Left renal cortex interstitium (tissue), 4 donors: Measurements from ENCODE around the gene JPH3. TPM values are rescaled to one million over a fixed set of nuclear protein-coding genes. Genes with fewer than 3 reads are reported as not detected.
"Not testable (repeated sequence)": the region's sequence is repeated elsewhere in the genome, so short reads cannot be mapped to it uniquely, and the experiment has no call there.

Source experiments
- DNase-seq, 4 donors: peaks; one replicate each; pipeline ENCODE4 v3.0.0-alpha.2; 2013; ENCODE audit warnings: low read depth in 4 of 4, low spot score in 2 of 4, missing footprints in 1 of 4
- polyA plus RNA-seq, 4 donors: library from polyadenylated mRNA; unstranded; fragments of 120-200 nt; gene quantifications; one replicate each; pipeline ENCODE4 v1.2.1, GENCODE V29; 2013; ENCODE audit not compliant: insufficient read length in 4 of 4

The JPH3 gene
- polyA plus RNA-seq, 4 donors = 0.49 to 1.3 (median 0.91) TPM

DNA sequence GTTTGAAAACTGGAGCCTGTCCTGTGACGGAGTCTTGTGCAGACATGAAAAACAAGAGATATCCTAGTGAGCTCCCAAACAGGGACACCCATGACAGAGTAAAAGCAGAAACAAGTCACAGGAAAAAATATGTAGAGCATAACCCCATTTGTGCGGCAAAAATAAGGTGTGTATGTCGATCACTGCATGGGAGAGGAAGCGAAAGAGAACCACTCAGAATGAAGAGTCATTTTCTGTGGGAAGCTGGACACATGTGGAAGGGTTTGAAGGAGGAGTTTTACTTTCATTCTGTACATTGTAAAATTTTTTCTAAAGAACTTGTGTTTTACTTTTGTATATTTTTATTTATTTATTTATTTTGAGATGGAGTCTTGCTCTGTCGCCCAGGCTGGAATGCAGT lies 72.1 kb downstream of the JPH3 start:
- DNase-seq = no peak

DNA sequence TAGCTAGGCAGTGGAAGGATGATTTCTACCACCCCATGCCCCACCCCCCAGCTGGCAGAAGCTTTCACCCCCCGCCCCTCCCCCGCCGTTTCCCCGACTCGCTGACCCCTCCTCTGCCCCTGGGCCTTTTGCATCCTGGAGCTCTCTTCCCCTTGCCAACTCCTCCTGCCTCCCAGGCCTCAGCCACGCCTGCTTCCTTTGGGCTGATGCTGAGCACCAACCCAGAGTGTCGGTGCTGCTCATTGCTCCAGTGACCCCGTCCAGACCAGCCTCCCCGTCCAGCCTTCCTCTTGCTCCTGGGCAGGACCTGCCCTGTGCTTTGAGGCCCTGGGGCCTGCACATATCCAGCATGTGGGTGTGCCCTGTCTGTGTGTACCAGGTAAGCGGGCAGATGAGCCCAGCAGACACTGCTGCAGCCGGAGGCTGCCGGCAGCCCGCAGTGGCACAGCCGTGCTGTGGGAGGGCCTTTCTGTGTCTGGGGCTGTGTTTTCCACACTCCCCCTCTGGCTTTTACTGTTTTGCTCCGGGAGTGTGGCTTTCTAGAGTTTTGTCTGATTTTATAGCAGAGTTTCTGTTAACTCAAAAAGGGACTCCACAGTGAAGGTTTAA lies 72.9 kb downstream of the JPH3 start:
- no peak for DNase-seq

DNA sequence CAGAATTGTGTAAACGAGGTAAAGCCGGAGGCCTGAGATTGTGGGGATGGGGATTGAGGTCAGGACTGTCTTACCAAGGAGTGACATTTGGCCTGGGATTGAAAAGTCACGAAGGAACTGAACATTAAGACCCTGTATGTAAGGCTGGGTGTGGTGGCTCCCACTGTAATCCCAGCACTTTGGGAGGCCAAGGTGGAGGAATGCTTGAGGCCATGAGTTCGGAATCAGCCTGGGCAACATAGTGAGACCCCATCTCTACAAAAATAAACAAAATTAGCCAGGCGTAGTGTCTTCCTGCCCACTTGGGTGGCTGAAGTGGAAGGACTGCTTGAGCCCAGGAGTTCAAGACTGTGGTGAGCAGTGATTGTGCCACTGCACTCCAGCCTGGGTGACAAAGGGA lies 75.5 kb downstream of the JPH3 start:
- no peak for DNase-seq

DNA sequence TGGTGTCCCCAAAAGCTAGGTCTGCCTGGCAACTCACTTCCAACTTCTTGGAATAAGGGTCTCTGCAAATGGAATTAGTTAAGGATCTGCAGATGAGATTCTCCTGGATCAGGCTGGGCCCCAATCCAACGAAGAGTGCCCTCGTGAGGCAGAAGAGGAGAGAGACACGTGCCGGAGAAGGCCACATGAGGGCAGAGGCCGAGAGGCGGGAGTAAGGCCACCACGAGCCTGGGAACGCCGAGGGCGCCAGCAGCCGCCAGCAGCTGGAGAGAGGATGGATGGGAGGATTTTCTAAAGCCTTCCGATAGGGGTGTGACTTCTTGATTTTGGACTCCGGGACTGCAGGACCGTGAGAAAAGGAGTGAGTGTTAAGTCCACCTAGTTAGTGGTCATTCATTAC lies 76.3 kb downstream of the JPH3 start:
- DNase-seq = no peak

GRCh38 chr16:87679593-87680271 lies 77.4 kb downstream of the JPH3 start:
- no peak for DNase-seq

DNA sequence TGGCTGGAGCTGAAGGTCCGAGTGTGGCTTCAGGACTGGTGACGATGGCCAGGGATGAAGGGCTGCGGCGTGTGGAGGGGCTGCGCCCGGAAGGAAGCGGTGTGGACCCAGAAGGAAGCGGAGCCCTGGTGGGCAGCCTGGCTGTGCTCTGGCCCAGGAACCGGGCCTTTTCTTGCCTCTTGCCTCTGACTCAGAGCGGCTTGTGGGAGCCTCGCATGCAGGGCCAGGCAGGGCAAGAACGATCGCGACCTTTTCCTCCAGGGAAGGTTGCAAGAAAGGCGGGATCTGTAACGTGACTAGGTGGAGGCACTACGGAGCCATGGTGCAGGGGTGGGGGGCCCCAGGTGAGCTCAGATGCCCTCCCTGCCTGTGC lies 78.0 kb downstream of the JPH3 start:
- no peak for DNase-seq

DNA sequence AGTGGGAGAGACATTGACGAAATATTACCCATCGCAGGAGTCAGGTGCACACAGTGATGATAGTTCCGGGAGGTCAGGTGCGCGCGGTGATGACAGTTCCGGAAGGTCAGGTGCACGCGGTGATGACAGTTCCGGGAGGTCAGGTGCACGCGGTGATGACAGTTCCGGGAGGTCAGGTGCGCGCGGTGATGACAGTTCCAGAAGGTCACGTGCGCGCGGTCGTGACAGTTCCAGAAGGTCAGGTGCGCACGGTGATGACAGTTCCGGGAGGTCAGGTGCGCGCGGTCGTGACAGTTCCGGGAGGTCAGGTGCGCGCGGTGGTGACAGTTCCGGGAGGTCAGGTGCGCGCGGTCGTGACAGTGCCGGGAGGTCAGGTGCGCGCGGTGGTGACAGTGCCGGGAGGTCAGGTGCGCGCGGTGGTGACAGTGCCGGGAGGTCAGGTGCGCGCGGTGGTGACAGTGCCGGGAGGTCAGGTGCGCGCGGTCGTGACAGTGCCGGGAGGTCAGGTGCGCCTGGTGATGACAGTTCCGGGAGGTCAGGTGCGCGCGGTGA lies 78.8 kb downstream of the JPH3 start:
- DNase-seq = not testable (repeated sequence)

DNA sequence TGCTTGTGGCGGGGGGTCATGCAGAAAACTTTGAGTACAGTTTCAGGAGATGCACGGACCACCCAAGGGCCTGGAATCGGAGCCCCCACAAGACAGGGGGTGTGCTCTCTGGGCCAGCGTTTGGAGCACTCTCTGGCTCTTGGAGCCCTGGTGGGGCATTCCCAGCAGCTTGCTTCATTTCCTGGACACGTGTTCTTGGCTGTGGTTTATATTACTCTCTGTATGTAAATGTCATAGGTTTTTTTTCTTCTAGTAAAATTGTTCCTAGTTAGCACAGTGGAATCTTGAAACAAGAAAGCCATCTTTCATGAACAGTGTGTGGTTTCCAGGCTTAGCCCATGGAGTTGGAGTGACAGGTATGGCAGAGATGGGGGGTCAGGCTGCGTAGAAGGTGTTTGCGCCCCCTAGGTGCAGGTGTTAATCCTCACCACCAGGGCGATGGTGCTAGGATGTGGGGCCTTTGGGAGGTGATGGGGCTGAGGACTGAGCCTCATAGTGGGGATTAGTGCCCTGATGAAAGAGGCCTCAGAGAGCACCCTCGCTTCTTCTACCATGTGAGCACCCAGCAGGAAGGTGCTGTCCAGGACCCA lies 79.8 kb downstream of the JPH3 start:
- no peak for DNase-seq

DNA sequence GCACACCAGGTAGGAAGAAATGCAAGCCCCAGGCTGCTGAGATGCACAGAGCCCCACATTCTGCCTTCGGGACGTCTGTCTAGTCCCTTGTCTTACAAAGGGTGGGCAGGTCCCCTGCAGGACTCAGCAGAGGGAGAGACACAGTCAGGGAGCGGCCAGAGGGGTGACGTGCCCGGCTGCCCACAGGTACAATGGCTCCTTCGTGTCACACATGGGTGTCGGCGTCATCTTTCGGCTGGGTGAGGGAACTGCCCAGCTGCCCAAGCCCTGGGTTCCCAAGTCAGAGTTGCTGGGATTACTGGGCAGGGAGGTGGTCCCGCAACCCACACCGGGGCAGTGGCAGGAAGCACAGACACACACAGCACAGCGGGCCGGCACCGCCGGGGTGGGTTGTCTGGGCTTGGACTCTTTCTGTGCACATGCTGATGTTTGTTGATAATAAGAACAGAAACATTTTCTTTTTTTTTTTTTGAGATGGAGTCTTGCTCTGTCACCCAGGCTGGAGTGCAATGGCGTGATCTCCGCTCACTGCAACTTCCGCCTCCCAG lies 80.6 kb downstream of the JPH3 start:
- DNase-seq = no peak

DNA sequence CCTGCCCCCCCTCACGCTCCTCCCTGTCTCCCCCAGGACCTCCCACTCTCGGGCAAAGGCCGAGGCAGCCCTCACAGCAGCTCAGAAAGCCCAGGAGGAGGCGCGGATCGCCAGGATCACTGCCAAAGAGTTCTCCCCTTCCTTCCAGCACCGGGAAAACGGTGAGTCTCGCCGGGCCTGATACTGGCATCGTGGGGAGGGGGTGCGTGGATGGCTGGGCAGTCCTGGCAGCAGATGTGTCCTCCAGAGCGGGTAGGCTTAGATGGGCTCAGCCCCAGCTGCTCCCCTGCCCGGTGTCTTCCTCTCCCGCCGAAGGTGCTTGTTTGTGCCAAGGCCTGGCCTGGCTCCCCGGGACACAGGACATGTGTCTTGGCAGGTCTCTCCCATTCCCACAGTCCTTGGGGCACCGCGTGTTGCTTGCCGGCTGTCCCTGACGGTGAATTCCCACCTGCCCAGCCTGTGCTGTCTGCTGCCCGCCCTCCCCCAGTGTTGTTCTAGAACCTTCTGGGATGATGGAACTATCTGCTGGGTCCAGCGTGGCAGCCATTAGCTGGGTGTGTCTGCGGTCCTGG lies 81.9 kb downstream of the JPH3 start:
- no peak for DNase-seq

DNA sequence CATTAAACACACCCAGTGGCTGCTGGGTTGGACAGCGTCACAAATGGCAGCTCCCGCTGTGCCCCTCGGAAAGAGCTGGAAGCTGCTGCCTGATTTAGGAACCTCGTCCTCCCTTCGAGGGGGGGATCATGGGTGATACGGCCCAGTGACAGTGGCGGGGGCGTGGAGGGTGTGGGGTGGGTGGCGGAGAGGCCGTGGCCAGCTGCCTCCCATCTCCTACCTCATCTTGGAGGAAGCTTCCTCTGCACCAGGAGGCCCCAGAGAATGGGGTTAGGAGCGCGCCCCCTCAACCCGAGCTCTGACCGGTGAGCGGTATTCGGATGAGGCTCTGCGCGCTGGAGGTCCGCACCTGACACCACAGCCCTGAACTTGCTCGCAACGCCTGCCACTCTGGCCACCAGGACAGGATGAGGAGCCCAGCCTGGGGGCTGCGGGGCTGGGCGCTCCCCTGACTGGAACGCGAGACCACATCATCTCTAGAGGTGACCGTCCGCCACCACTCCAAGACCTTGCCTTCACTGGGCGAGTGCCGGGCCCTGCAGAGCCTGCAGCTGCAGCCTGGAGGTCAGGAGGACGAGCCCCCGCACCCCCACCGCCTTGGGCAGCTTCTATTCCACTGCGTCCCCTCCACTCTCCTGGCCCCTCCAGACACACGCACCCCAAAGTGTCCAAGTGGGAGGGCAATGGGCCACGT lies 82.5 kb downstream of the JPH3 start:
- no peak for DNase-seq

DNA sequence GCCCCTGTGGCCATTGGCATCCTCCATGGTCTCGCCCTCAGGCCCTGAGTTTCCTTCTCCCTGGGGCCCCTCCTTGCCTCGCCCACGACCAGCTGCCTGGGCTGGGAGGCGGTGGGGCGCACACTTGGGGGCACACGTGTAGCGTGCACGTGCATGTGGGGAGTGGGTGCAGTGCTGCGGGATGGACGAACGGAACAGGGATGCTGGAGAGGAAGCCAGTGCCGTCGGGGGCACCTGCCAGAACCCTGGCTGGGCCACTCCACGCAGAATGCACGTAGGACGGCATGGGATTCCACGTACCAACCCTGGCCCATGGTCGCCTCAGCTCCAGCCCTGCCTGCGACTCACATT lies 83.1 kb downstream of the JPH3 start:
- DNase-seq = no peak

DNA sequence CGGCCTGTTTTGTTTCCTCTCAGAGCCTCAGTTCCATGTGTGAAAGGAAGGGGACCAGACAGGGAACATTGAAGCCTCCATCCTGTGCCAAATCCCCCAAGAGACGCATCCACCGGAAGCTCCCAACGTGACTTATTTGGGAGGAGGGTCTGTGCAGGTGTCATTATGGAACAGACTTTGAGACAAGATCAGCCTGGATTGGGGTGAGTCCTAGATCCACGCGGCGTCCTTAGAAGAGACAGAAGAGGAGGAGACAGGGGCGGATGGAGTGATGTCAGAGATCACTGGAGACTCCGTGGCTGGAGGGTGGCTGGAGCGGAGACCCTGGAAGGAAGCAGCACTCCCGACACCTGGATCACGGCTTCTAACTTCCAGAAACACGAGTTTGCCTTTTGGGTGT lies 83.5 kb downstream of the JPH3 start:
- DNase-seq = no peak

DNA sequence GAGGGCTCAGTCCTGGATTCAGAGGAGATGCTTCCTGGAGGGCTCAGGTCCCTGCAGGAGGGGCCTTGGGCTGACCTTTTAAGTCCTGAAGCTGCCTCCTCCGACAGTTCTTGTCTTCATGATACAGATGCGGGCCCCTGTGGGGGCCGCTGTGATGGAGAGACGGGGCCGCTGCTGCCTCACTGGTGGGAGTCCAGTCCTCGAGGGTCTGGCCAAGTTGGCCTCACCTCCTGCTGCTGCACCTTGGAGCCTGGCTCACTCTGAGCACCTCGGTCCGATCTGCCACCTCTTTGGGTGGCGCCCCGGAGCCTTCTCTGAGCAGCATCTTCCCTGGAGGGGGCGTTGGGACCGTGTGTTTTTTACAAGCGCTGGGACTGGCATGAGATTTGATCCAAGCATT lies 84.4 kb downstream of the JPH3 start:
- DNase-seq = no peak

DNA sequence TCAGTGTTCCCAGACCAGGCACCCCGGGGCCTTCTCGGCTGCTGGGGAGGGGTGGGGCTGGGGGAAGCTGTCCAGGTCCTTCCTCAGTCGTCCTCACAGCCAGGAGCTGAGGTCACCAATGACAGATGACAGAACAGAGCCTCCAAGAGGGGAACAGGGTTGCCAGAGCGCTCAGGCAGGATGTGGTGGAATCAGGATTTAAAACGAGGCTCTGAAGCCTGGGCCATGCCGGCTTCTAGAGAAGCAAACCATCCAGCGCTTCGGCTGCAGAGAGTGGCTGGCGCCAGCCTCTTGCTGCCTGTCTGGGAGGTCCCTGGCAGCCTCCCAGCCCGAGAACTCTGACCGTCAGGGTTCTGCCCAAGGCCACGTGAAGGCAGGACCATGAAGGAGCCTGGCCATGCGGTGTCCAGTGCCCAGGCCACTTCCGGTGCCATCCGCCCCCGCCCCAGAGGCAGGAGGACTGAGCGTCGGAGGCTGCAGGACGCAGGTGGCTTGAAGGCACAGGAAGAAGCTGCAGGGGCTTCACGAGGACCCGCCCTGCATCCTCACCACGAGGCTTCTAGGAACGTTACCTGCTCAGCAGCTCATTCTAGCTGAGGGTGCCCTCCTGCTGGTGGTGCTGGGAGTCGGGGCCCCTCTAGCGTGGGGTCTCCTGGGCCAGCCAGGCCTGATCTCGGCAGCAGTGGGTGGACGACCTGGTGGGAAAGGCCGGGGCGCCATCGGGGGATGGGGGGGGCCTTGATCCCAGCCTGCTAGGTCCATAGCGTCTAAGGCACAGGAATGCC lies 85.0 kb downstream of the JPH3 start:
- DNase-seq = no peak

GRCh38 chr16:87687998-87688529 lies 85.8 kb downstream of the JPH3 start:
- DNase-seq = no peak

GRCh38 chr16:87688876-87689815 lies 86.8 kb downstream of the JPH3 start:
- no peak for DNase-seq

GRCh38 chr16:87689956-87690465 lies 87.7 kb downstream of the JPH3 start:
- no peak for DNase-seq
